ENCODE measurements around the gene PKNOX1.

DNA sequence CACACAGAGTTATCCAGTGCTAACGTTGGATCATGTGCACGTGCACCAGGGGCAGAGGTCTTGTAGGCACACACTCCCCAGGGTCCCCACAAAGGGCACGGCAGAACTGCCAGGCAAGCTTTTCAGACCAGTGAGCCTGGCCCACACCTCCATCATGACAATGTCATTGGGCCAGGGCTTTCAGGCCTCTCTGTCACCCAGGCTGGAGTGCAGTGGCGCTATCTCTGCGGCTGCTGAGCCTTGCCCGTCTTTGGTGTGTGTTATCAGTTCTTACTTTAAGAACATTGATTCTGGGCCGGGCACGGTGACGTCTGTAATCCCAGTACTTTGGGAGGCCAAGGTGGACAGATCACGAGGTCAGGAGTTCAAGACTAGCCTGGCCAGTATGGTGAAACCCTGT is 44.2 kb downstream of the PKNOX1 start:
- no peak for TF ChIP-seq EZH2 (IDR thresholded peaks at IDR 0.05)
- TF ChIP-seq POLR2AphosphoS5 (IDR thresholded peaks at IDR 0.05; ENCODE audit: borderline replicate concordance, low read depth, low read length) = no peak
